Lung (tissue), 12 donors: ENCODE data around the gene SLAIN2. TPM values are rescaled to one million over a fixed set of nuclear protein-coding genes. Genes with fewer than 3 reads are reported as not detected.

Experiments
- ATAC-seq: fragments of 200-7000 bp; cut with Tn5 transposase; one replicate; pipeline ENCODE4 v1.9.1; 2020; ENCODE audit warnings: moderate number of reproducible peaks; ENCODE audit not compliant: insufficient read depth, low FRiP score
- DNase-seq, 3 donors: peaks; one replicate each; pipeline ENCODE4 v3.0.0-alpha.2; 2013 to 2017
- H3K27ac ChIP-seq, 2 donors: one replicate each; pipeline ENCODE4 v1.5.1; 2013; ENCODE audit warnings: mild to moderate bottlenecking in 2 of 2, moderate library complexity in 2 of 2, control low read depth in 1 of 2, inconsistent platforms in 1 of 2, low read depth in 1 of 2, low read length in 1 of 2
- H3K27me3 ChIP-seq, 3 donors: one replicate each; pipeline ENCODE4 v1.5.1; 2013; ENCODE audit warnings: low read length in 2 of 3; ENCODE audit not compliant: control insufficient read depth in 3 of 3, insufficient read depth in 3 of 3
- H3K36me3 ChIP-seq, 4 donors: one replicate each; pipeline ENCODE4 v1.5.1; 2013; ENCODE audit warnings: low read length in 4 of 4, mild to moderate bottlenecking in 1 of 4, moderate library complexity in 1 of 4; ENCODE audit not compliant: control insufficient read depth in 4 of 4, insufficient read depth in 4 of 4
- H3K4me1 ChIP-seq, 5 donors: one replicate each; pipeline ENCODE4 v1.5.1; 2013; ENCODE audit warnings: low read length in 5 of 5, mild to moderate bottlenecking in 2 of 5, moderate library complexity in 1 of 5; ENCODE audit not compliant: control insufficient read depth in 5 of 5, insufficient read depth in 5 of 5
- H3K4me3 ChIP-seq: one replicate; pipeline ENCODE4 v1.5.1; 2013; ENCODE audit warnings: mild to moderate bottlenecking, control low read depth, moderate library complexity
- H3K9ac ChIP-seq, 2 donors: one replicate each; pipeline ENCODE4 v1.5.1; 2013; ENCODE audit warnings: low read length in 2 of 2, control low read depth in 1 of 2; ENCODE audit not compliant: insufficient read depth in 1 of 2
- H3K9me3 ChIP-seq, 4 donors: one replicate each; pipeline ENCODE4 v1.5.1; 2013; ENCODE audit warnings: low read length in 3 of 4, mild to moderate bottlenecking in 1 of 4, moderate library complexity in 1 of 4; ENCODE audit not compliant: control insufficient read depth in 4 of 4, insufficient read depth in 3 of 4
- WGBS, 2 donors: extraction: QIAGEN DNeasy Blood & Tissue Kit; methylation state at CpG; one replicate each; pipeline ENCODE4 v1.1.7; 2013; 5-methylcytosine and 5-hydroxymethylcytosine counted together
- polyA plus RNA-seq, 2 donors: library from polyadenylated mRNA; stranded (reverse); fragments of 200-250 nt; gene quantifications; one replicate each; pipeline ENCODE4 v1.2.1, GENCODE V29; 2013
- total RNA-seq, 2 donors: library from RNA; depleted of rRNA in 1 of 2; stranded (reverse); fragments of >200 nt in 1 of 2; gene quantifications; one replicate each; pipeline ENCODE4 v1.2.1, GENCODE V29; 2014 to 2021
- TF ChIP-seq, protein P1 (sequence below): IDR thresholded peaks from 2 replicates; pipeline ENCODE4 v1.5.1; 2012; ENCODE audit warnings: mild to moderate bottlenecking; ENCODE audit errors: control extremely low read depth, extremely low read depth
- donor health status: control.
- donor health status: control.
- donor health status: Bipolar disorder and iron deficiency.
- donor health status: healthy.
- donor health status: DM: yes; HTN: yes; CAD: no.

Gene SLAIN2
- total and polyA plus RNA-seq, 4 donors, result 17.8 to 62.8 (median 42.0) TPM

DNA sequence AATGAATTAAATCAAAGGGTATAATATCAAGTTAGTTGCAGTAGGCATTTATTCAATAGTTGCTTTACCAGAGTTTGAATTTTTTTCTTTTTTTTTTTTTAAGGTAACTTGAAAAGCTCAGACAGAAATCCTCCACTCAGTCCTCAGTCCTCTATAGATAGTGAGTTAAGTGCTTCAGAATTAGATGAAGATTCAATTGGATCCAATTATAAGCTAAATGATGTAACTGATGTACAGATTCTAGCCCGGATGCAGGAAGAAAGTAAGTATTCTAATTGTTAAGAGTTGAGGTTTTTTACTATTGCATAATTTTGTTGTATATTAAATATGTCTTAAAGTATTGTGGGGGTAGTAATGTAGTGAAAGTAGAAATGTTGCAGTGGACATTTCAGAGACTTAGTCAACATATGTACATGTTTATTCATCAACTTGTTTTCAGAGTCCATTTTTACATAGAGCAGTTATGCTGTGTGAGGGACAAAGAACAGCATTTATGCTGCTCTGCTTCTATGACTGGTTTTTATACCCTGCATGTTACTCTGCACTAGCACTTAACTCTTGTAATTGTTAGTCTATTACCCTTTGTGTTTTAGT lies 38.4 kb downstream of the SLAIN2 start:
- Histone ChIP-seq H3K4me1 (peaks cover 0 to 2% (median 0%) of the 10 kb centered on the region in 5 donors), H3K9me3 (no peaks in the 10 kb centered on the region), H3K4me3 (no peak overlapping the region), H3K36me3 (peaks cover 3 to 27% (median 12%) of the 10 kb centered on the region in 4 donors), H3K27me3 (no peaks in the 10 kb centered on the region), H3K9ac (no peak overlapping the region), H3K27ac (no peak overlapping the region)
- WGBS, 2 donors, result 22 to 67% methylated on average over 1 of the region's 1 CpG
- DNase-seq (no peak), ATAC-seq (no peak)
- TF ChIP-seq, protein P1, sequence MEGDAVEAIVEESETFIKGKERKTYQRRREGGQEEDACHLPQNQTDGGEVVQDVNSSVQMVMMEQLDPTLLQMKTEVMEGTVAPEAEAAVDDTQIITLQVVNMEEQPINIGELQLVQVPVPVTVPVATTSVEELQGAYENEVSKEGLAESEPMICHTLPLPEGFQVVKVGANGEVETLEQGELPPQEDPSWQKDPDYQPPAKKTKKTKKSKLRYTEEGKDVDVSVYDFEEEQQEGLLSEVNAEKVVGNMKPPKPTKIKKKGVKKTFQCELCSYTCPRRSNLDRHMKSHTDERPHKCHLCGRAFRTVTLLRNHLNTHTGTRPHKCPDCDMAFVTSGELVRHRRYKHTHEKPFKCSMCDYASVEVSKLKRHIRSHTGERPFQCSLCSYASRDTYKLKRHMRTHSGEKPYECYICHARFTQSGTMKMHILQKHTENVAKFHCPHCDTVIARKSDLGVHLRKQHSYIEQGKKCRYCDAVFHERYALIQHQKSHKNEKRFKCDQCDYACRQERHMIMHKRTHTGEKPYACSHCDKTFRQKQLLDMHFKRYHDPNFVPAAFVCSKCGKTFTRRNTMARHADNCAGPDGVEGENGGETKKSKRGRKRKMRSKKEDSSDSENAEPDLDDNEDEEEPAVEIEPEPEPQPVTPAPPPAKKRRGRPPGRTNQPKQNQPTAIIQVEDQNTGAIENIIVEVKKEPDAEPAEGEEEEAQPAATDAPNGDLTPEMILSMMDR, result no peak

DNA sequence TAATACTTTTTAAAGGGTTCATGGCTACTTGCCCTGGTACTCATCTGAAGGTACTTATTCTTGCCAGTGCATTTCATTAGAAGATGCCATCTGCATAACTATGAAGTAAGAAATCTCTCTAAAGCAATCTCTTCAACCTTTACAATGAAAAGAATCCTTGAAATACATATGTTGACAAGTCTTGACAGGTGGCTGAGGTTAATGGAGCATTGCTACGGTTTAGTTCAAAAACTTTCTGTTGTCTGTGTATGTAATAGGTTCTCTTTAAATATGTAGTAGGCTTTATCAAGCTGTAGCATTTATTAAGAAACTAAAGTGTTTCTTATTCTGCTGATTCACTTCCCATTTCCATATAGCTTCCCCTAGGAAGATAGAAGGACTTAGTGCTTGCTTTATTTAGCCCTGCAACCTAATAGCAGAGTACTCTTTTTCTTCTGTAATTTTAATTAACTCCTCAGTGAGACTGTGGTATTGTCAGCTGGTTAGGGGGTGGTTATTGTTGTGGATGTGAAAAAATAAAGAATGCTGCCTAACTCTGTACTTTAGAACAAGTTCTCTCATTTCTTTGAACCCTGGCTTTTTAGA lies 39.3 kb downstream of the SLAIN2 start:
- peaks cover 5 to 34% (median 18%) of the 10 kb centered on the region in 4 donors for H3K36me3 ChIP-seq
- no peak overlapping the region for H3K27ac ChIP-seq
- no peak overlapping the region for H3K4me3 ChIP-seq
- ATAC-seq (no peak), DNase-seq (no peak)
- WGBS, 2 donors, result 22 to 71% methylated on average over 1 of the region's 1 CpG
- no peaks in the 10 kb centered on the region for H3K9me3 ChIP-seq
- TF ChIP-seq, protein P1, result no peak
- H3K9ac ChIP-seq, result no peak overlapping the region
- H3K4me1 ChIP-seq, result no peaks in the 10 kb centered on the region
- no peaks in the 10 kb centered on the region for H3K27me3 ChIP-seq

DNA sequence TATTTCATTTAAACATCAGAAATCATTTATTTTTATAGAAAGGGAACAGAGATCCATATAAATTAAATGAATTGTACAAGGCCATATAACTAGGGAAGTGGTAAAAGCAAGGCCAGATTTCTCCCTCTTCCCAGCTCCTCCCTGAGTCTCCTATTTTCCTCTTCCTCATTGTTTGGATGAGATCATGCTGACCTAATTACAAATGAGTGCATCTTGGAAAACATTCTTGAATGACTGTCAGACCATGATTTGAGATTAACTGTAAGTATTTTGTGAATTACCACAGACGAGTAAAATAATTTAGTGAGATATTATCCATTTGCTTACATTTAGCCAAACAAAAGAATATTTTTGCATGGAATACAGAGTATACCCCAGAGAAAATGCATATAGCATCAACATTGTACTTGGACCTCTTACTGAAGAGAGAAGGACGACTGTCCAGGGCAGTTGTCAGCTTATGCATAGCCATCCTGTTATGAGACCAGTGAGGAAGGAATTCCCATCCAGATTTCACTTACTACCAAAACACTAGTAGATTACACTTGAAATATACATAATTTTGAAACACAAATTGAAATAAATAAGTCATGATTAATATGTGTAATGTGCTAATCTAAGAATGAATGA lies 47.3 kb downstream of the SLAIN2 start:
- WGBS, 2 donors, result 85 to 89% methylated on average over 2 of the region's 2 CpGs
- H3K27ac ChIP-seq, result no peak overlapping the region

More for the DNA sequence above, 47.3 kb downstream of the SLAIN2 start:
- H3K4me1 ChIP-seq, result peaks cover 0 to 4% (median 0%) of the 10 kb centered on the region in 5 donors
- DNase-seq (peak in 1 of 3 donors; percentile 13), ATAC-seq (no peak)
- H3K9ac ChIP-seq, result no peak overlapping the region
- H3K36me3 ChIP-seq, result peaks cover 9 to 28% (median 14%) of the 10 kb centered on the region in 4 donors
- no peaks in the 10 kb centered on the region for H3K9me3 ChIP-seq
- TF ChIP-seq, protein P1, result no peak
- no peak overlapping the region for H3K4me3 ChIP-seq
- H3K27me3 ChIP-seq, result no peaks in the 10 kb centered on the region
